ENCODE results near the gene LEP. TPM values are rescaled to one million over a fixed set of nuclear protein-coding genes. Genes with fewer than 3 reads are reported as not detected.

LEP gene
- polyA plus RNA-seq, 4 donors: 0.25 TPM; not detected in 3

GRCh38 chr7:128201690-128202085 is 39.4 kb upstream of the LEP start:
- Histone ChIP-seq H3K9me3 (ENCODE audit: control insufficient read depth in 2 of 2, insufficient read depth in 1 of 2, low read depth in 1 of 2, low read length in 1 of 2) (peaks cover 0 to 7% of the 10 kb centered on the region in 2 donors), H3K27ac (ENCODE audit: low read depth in 1 of 3, low read length in 2 of 3) (no peak overlapping the region), H3K27me3 (ENCODE audit: control insufficient read depth in 3 of 3, insufficient read depth in 3 of 3, low read length in 3 of 3) (peaks cover 5 to 65% (median 21%) of the 10 kb centered on the region in 3 donors), H3K4me1 (ENCODE audit: control insufficient read depth in 3 of 3, insufficient read depth in 2 of 3, low read depth in 1 of 3, low read length in 2 of 3) (no peaks in the 10 kb centered on the region), H3K36me3 (ENCODE audit: control insufficient read depth in 3 of 3, insufficient read depth in 2 of 3, low read depth in 1 of 3, low read length in 3 of 3) (no peaks in the 10 kb centered on the region), H3K4me3 (ENCODE audit: low read depth in 1 of 3, low read length in 3 of 3) (no peak overlapping the region)
- WGBS, 3 donors: 16 to 22% (median 18%) methylated on average over 17 of the region's 17 CpGs
- DNase-seq (no peak), FAIRE-seq (no peak)

GRCh38 chr7:128202287-128202957 is 38.7 kb upstream of the LEP start:
- DNase-seq (no peak), FAIRE-seq (no peak)
- H3K27ac ChIP-seq (ENCODE audit: low read depth in 1 of 3, low read length in 2 of 3): no peak overlapping the region
- H3K4me1 ChIP-seq (ENCODE audit: control insufficient read depth in 3 of 3, insufficient read depth in 2 of 3, low read depth in 1 of 3, low read length in 2 of 3): no peaks in the 10 kb centered on the region
- peaks cover 5 to 72% (median 21%) of the 10 kb centered on the region in 3 donors for H3K27me3 ChIP-seq (ENCODE audit: control insufficient read depth in 3 of 3, insufficient read depth in 3 of 3, low read length in 3 of 3)
- no peaks in the 10 kb centered on the region for H3K36me3 ChIP-seq (ENCODE audit: control insufficient read depth in 3 of 3, insufficient read depth in 2 of 3, low read depth in 1 of 3, low read length in 3 of 3)
- no peak overlapping the region for H3K4me3 ChIP-seq (ENCODE audit: low read depth in 1 of 3, low read length in 3 of 3)
- WGBS, 3 donors: 61 to 64% (median 64%) methylated on average over 10 of the region's 10 CpGs
- H3K9me3 ChIP-seq (ENCODE audit: control insufficient read depth in 2 of 2, insufficient read depth in 1 of 2, low read depth in 1 of 2, low read length in 1 of 2): peaks cover 0 to 6% of the 10 kb centered on the region in 2 donors

- DNase-seq: no peak
- no peak for FAIRE-seq
- H3K9me3 ChIP-seq (ENCODE audit: control insufficient read depth in 2 of 2, insufficient read depth in 1 of 2, low read depth in 1 of 2, low read length in 1 of 2): peaks cover 0 to 6% of the 10 kb centered on the region in 2 donors
- no peaks in the 10 kb centered on the region for H3K4me1 ChIP-seq (ENCODE audit: control insufficient read depth in 3 of 3, insufficient read depth in 2 of 3, low read depth in 1 of 3, low read length in 2 of 3)
- H3K27me3 ChIP-seq (ENCODE audit: control insufficient read depth in 3 of 3, insufficient read depth in 3 of 3, low read length in 3 of 3): peaks cover 5 to 71% (median 21%) of the 10 kb centered on the region in 3 donors
- H3K27ac ChIP-seq (ENCODE audit: low read depth in 1 of 3, low read length in 2 of 3): no peak overlapping the region
- 44 to 60% (median 59%) methylated on average over 9 to 12 of the region's 12 CpGs for WGBS, 3 donors
- H3K4me3 ChIP-seq (ENCODE audit: low read depth in 1 of 3, low read length in 3 of 3): no peak overlapping the region
- no peaks in the 10 kb centered on the region for H3K36me3 ChIP-seq (ENCODE audit: control insufficient read depth in 3 of 3, insufficient read depth in 2 of 3, low read depth in 1 of 3, low read length in 3 of 3)
These were observed 38.0 kb upstream of the LEP start for GRCh38 chr7:128203047-128203491.

- FAIRE-seq: no peak
These were observed 37.3 kb upstream of the LEP start for GRCh38 chr7:128203710-128204214.

GRCh38 chr7:128204455-128204854 is 36.6 kb upstream of the LEP start:
- WGBS, 3 donors: 56 to 79% (median 70%) methylated on average over 5 of the region's 5 CpGs
- Histone ChIP-seq H3K4me3 (ENCODE audit: low read depth in 1 of 3, low read length in 3 of 3) (no peak overlapping the region), H3K9me3 (ENCODE audit: control insufficient read depth in 2 of 2, insufficient read depth in 1 of 2, low read depth in 1 of 2, low read length in 1 of 2) (peaks cover 0 to 6% of the 10 kb centered on the region in 2 donors), H3K4me1 (ENCODE audit: control insufficient read depth in 3 of 3, insufficient read depth in 2 of 3, low read depth in 1 of 3, low read length in 2 of 3) (no peaks in the 10 kb centered on the region), H3K27me3 (ENCODE audit: control insufficient read depth in 3 of 3, insufficient read depth in 3 of 3, low read length in 3 of 3) (peaks cover 5 to 69% (median 21%) of the 10 kb centered on the region in 3 donors), H3K27ac (ENCODE audit: low read depth in 1 of 3, low read length in 2 of 3) (no peak overlapping the region), H3K36me3 (ENCODE audit: control insufficient read depth in 3 of 3, insufficient read depth in 2 of 3, low read depth in 1 of 3, low read length in 3 of 3) (no peaks in the 10 kb centered on the region)
- FAIRE-seq (no peak), DNase-seq (no peak)

More at GRCh38 chr7:128203710-128204214, 37.3 kb upstream of the LEP start:
- 59 to 63% (median 61%) methylated on average over 8 of the region's 8 CpGs for WGBS, 3 donors
- Histone ChIP-seq H3K27me3 (ENCODE audit: control insufficient read depth in 3 of 3, insufficient read depth in 3 of 3, low read length in 3 of 3) (peaks cover 5 to 68% (median 21%) of the 10 kb centered on the region in 3 donors), H3K9me3 (ENCODE audit: control insufficient read depth in 2 of 2, insufficient read depth in 1 of 2, low read depth in 1 of 2, low read length in 1 of 2) (peaks cover 0 to 6% of the 10 kb centered on the region in 2 donors), H3K27ac (ENCODE audit: low read depth in 1 of 3, low read length in 2 of 3) (no peak overlapping the region), H3K4me3 (ENCODE audit: low read depth in 1 of 3, low read length in 3 of 3) (no peak overlapping the region), H3K4me1 (ENCODE audit: control insufficient read depth in 3 of 3, insufficient read depth in 2 of 3, low read depth in 1 of 3, low read length in 2 of 3) (no peaks in the 10 kb centered on the region), H3K36me3 (ENCODE audit: control insufficient read depth in 3 of 3, insufficient read depth in 2 of 3, low read depth in 1 of 3, low read length in 3 of 3) (no peaks in the 10 kb centered on the region)
- no peak for DNase-seq

- Histone ChIP-seq H3K4me1 (ENCODE audit: control insufficient read depth in 3 of 3, insufficient read depth in 2 of 3, low read depth in 1 of 3, low read length in 2 of 3) (no peaks in the 10 kb centered on the region), H3K27ac (ENCODE audit: low read depth in 1 of 3, low read length in 2 of 3) (no peak overlapping the region), H3K9me3 (ENCODE audit: control insufficient read depth in 2 of 2, insufficient read depth in 1 of 2, low read depth in 1 of 2, low read length in 1 of 2) (peaks cover 0 to 6% of the 10 kb centered on the region in 2 donors), H3K4me3 (ENCODE audit: low read depth in 1 of 3, low read length in 3 of 3) (no peak overlapping the region), H3K36me3 (ENCODE audit: control insufficient read depth in 3 of 3, insufficient read depth in 2 of 3, low read depth in 1 of 3, low read length in 3 of 3) (no peaks in the 10 kb centered on the region), H3K27me3 (ENCODE audit: control insufficient read depth in 3 of 3, insufficient read depth in 3 of 3, low read length in 3 of 3) (peaks cover 5 to 69% (median 21%) of the 10 kb centered on the region in 3 donors)
- DNase-seq (no peak), FAIRE-seq (no peak)
- 88 to 96% (median 91%) methylated on average over 4 of the region's 4 CpGs for WGBS, 3 donors
These were observed 36.0 kb upstream of the LEP start for GRCh38 chr7:128205068-128205467.

GRCh38 chr7:128206017-128206746 is 34.9 kb upstream of the LEP start:
- H3K27me3 ChIP-seq (ENCODE audit: control insufficient read depth in 3 of 3, insufficient read depth in 3 of 3, low read length in 3 of 3): peaks cover 5 to 66% (median 19%) of the 10 kb centered on the region in 3 donors
- H3K27ac ChIP-seq (ENCODE audit: low read depth in 1 of 3, low read length in 2 of 3): no peak overlapping the region
- no peaks in the 10 kb centered on the region for H3K4me1 ChIP-seq (ENCODE audit: control insufficient read depth in 3 of 3, insufficient read depth in 2 of 3, low read depth in 1 of 3, low read length in 2 of 3)
- H3K36me3 ChIP-seq (ENCODE audit: control insufficient read depth in 3 of 3, insufficient read depth in 2 of 3, low read depth in 1 of 3, low read length in 3 of 3): no peaks in the 10 kb centered on the region
- DNase-seq: no peak
- peaks cover 0 to 6% of the 10 kb centered on the region in 2 donors for H3K9me3 ChIP-seq (ENCODE audit: control insufficient read depth in 2 of 2, insufficient read depth in 1 of 2, low read depth in 1 of 2, low read length in 1 of 2)
- FAIRE-seq: no peak
- WGBS, 3 donors: 78 to 82% (median 79%) methylated on average over 16 of the region's 16 CpGs
- H3K4me3 ChIP-seq (ENCODE audit: low read depth in 1 of 3, low read length in 3 of 3): no peak overlapping the region

- FAIRE-seq: no peak
- H3K4me1 ChIP-seq (ENCODE audit: control insufficient read depth in 3 of 3, insufficient read depth in 2 of 3, low read depth in 1 of 3, low read length in 2 of 3): no peaks in the 10 kb centered on the region
- H3K27ac ChIP-seq (ENCODE audit: low read depth in 1 of 3, low read length in 2 of 3): no peak overlapping the region
- peaks cover 5 to 58% (median 13%) of the 10 kb centered on the region in 3 donors for H3K27me3 ChIP-seq (ENCODE audit: control insufficient read depth in 3 of 3, insufficient read depth in 3 of 3, low read length in 3 of 3)
- H3K9me3 ChIP-seq (ENCODE audit: control insufficient read depth in 2 of 2, insufficient read depth in 1 of 2, low read depth in 1 of 2, low read length in 1 of 2): peaks cover 0 to 6% of the 10 kb centered on the region in 2 donors
- WGBS, 3 donors: 52 to 73% (median 58%) methylated on average over 9 of the region's 9 CpGs
- no peak for DNase-seq
- H3K36me3 ChIP-seq (ENCODE audit: control insufficient read depth in 3 of 3, insufficient read depth in 2 of 3, low read depth in 1 of 3, low read length in 3 of 3): no peaks in the 10 kb centered on the region
- no peak overlapping the region for H3K4me3 ChIP-seq (ENCODE audit: low read depth in 1 of 3, low read length in 3 of 3)
These were observed 34.2 kb upstream of the LEP start for GRCh38 chr7:128206747-128207500.
